SK-N-SH (cell line): ENCODE data around the gene ACACA. TPM values are rescaled to one million over a fixed set of nuclear protein-coding genes. Genes with fewer than 3 reads are reported as not detected.
"Not testable (repeated sequence)": the region's sequence is repeated elsewhere in the genome, so short reads cannot be mapped to it uniquely, and the experiment has no call there.

Experiments
- CTCF ChIA-PET: fragments of 300-600, 350-600 bp; formaldehyde crosslinking; extraction: SDS; loops from one replicate; lab custom pipeline; 2021; lab: Yijun Ruan, JAX
- POLR2A ChIA-PET: fragments of 350-600 bp; sonication (Branson Sonifier 250); formaldehyde crosslinking; extraction: SDS; loops from one replicate; lab custom pipeline; 2020; ENCODE audit warnings: antibody characterized with exemption, inconsistent platforms; lab: Yijun Ruan, JAX
- DNase-seq: peaks from one replicate; pipeline ENCODE4 v3.0.0; 2012
- H2AFZ ChIP-seq: fragments of 200-600 bp; sonication (generic); 2 replicates; pipeline ENCODE4 v1.8.1; 2016; ENCODE audit warnings: antibody characterized with exemption, mild to moderate bottlenecking, low read depth
- H3F3A ChIP-seq: fragments of 200-600 bp; sonication (generic); replicated peaks from 2 replicates; pipeline ENCODE3; 2016; ENCODE audit warnings: antibody characterized with exemption, mild to moderate bottlenecking; ENCODE audit not compliant: insufficient read depth
- H3K27ac ChIP-seq, 2 experiments: fragments of 200-500 bp in 1 of 2; fragments of 200-600 bp in 1 of 2; sonication (Bioruptor generic) in 1 of 2; sonication (generic), shearing (Covaris generic) in 1 of 2; 2 replicates each; pipeline versions ENCODE4 v1.5.1 to v1.6.1; 2014 to 2016; ENCODE audit warnings: low read depth in 2 of 2, inconsistent platforms in 1 of 2, low read length in 1 of 2, mild to moderate bottlenecking in 1 of 2, mixed read lengths in 1 of 2
- H3K27me3 ChIP-seq: fragments of 200-600 bp; sonication (generic), shearing (Covaris generic); 2 replicates; pipeline ENCODE4 v1.6.1; 2016; ENCODE audit warnings: mixed run types; ENCODE audit not compliant: insufficient read depth
- H3K36me3 ChIP-seq, 2 experiments: fragments of 200-500 bp in 1 of 2; fragments of 200-600 bp in 1 of 2; sonication (Bioruptor generic) in 1 of 2; sonication (generic) in 1 of 2; replicated peaks in 1 of 2; 2 replicates each; pipeline versions ENCODE3 to v1.5.1; 2014 to 2016; ENCODE audit warnings: low read length in 1 of 2, mild to moderate bottlenecking in 1 of 2; ENCODE audit not compliant: insufficient read depth in 2 of 2, control insufficient read depth in 1 of 2
- H3K4me1 ChIP-seq, 2 experiments: fragments of 200-500 bp in 1 of 2; fragments of 200-600 bp in 1 of 2; sonication (Bioruptor generic) in 1 of 2; sonication (generic), shearing (Covaris generic) in 1 of 2; 2 replicates each; pipeline versions ENCODE4 v1.5.1 to v1.6.1; 2014 to 2016; ENCODE audit warnings: low read depth in 1 of 2, low read length in 1 of 2, mixed run types in 1 of 2; ENCODE audit not compliant: insufficient read depth in 2 of 2, control insufficient read depth in 1 of 2
- H3K4me2 ChIP-seq: fragments of 200-600 bp; sonication (generic), shearing (Covaris generic); 2 replicates; pipeline ENCODE4 v1.6.1; 2017; ENCODE audit warnings: mixed run types
- H3K4me3 ChIP-seq, 2 experiments: fragments of 200-500 bp in 1 of 2; fragments of 200-600 bp in 1 of 2; sonication (Bioruptor generic) in 1 of 2; sonication (generic), shearing (Covaris generic) in 1 of 2; 2 replicates each; pipeline versions ENCODE4 v1.5.1 to v1.8.1; 2014 to 2016; ENCODE audit warnings: low read depth in 2 of 2, inconsistent platforms in 1 of 2, low read length in 1 of 2, mild to moderate bottlenecking in 1 of 2, mixed read lengths in 1 of 2, moderate library complexity in 1 of 2
- H3K79me2 ChIP-seq: fragments of 200-600 bp; sonication (generic); 2 replicates; pipeline ENCODE4 v1.8.1; 2017; ENCODE audit warnings: mild to moderate bottlenecking; ENCODE audit not compliant: insufficient read depth
- H3K9ac ChIP-seq: fragments of 200-600 bp; sonication (generic); 2 replicates; pipeline ENCODE4 v1.6.1; 2017; ENCODE audit warnings: mixed run types
- H3K9me2 ChIP-seq: fragments of 200-600 bp; sonication (generic); 2 replicates; pipeline ENCODE4 v1.6.1; 2017; ENCODE audit warnings: mixed run types
- H3K9me3 ChIP-seq: fragments of 200-600 bp; sonication (generic); 2 replicates; pipeline ENCODE4 v1.6.1; 2017; ENCODE audit warnings: mixed run types, mild to moderate bottlenecking, moderate library complexity
- H4K20me1 ChIP-seq: fragments of 200-600 bp; sonication (generic); 2 replicates; pipeline ENCODE4 v1.6.1; 2017; ENCODE audit warnings: mild to moderate bottlenecking, mixed run types; ENCODE audit not compliant: insufficient read depth
- FOSL2 ChIP-seq: IDR thresholded peaks from 2 replicates; pipeline ENCODE4 v1.4.0; 2012; ENCODE audit warnings: low read depth, mild to moderate bottlenecking, moderate library complexity, borderline replicate concordance
- FOXJ3 ChIP-seq: sonication (generic); formaldehyde crosslinking; IDR thresholded peaks from 2 replicates; pipeline ENCODE4 v1.5.1; 2020; ENCODE audit warnings: mild to moderate bottlenecking, missing genetic modification reagents
- JUND ChIP-seq: IDR thresholded peaks from 2 replicates; pipeline ENCODE4 v1.4.0; 2012
- MEF2A ChIP-seq: IDR thresholded peaks from 2 replicates; pipeline ENCODE4 v1.4.0; 2012; ENCODE audit warnings: low read depth, borderline replicate concordance
- RFX5 ChIP-seq: IDR thresholded peaks from 2 replicates; pipeline ENCODE4 v1.6.1; 2012; ENCODE audit warnings: mild to moderate bottlenecking, improper control_type of control experiment, low read length
- RXRA ChIP-seq: IDR thresholded peaks from 2 replicates; pipeline ENCODE4 v1.4.0; 2012; ENCODE audit warnings: low read depth, mild to moderate bottlenecking, borderline replicate concordance
- WGBS: methylation state at CpG from one replicate; pipeline ENCODE4 v1.1.6; 2017; ENCODE audit warnings: low lambda C conversion rate; 5-methylcytosine and 5-hydroxymethylcytosine counted together
- polyA plus RNA-seq, 3 experiments: library from polyadenylated mRNA; depleted of rRNA; stranded (reverse); fragments of >200 nt; gene quantifications; 2 replicates each; pipeline ENCODE4 v1.2.3, GENCODE V29; 2012
- TF ChIP-seq, protein P1 (sequence below): IDR thresholded peaks from 2 replicates; pipeline ENCODE4; 2012
- TF ChIP-seq, protein P2 (sequence below): IDR thresholded peaks from 2 replicates; pipeline ENCODE4 v1.4.0; 2012; ENCODE audit warnings: low read depth
- TF ChIP-seq, protein P3 (sequence below): fragments of 150-350 bp; IDR thresholded peaks from 2 replicates; pipeline ENCODE4 v1.6.1; 2017; ENCODE audit warnings: antibody characterized with exemption, low read length, low read depth, borderline replicate concordance
- TF ChIP-seq, protein P4 (sequence below): IDR thresholded peaks from 2 replicates; pipeline ENCODE4 v1.4.0; 2012; ENCODE audit warnings: low read depth, borderline replicate concordance

ACACA gene
- polyA plus RNA-seq, 1 of the 3 experiments (the other 2 are of a cell fraction) = 27.2 TPM

DNA sequence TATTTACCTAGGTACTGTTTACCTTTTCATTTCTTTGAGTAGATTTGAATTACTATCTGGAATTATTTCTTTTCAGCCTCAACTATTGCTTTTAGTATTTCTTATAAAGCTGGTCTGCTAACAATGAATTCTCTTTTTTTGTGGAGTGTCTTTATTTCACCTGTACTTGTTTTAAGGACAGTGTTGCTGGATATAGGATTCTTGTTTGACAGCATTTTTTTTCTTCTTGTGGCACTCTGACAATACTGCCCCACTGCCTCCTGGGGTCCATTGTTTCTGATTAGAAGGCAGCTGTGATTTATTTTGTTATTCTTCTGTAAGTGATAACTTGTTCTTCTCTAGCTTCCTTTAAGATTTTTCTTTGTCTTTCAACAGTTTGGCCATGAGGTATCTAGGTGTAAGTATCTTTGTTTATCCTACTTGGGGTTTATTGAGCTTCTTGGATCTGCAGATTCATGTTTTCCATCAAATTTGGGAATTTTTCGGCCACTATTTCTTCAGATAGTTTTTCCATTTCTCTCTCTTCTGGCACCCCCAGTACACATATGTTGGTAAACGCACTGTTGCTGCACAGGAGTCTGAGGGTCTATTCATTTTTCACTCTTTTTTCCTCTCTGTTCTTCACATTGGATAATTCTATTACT, 327.4 kb downstream of the ACACA start:
- POLR2A ChIA-PET = no interaction called here
- Histone ChIP-seq H3K9me3 (no peaks in the 10 kb centered on the region), H3K27ac (no peak overlapping the region), H3K9me2 (no peaks in the 10 kb centered on the region), H3K9ac (no peak overlapping the region), H3F3A (no peaks in the 10 kb centered on the region), H3K27me3 (no peaks in the 10 kb centered on the region), H3K79me2 (no peaks in the 10 kb centered on the region), H3K4me1 (no peaks in the 10 kb centered on the region), H3K4me3 (no peak overlapping the region), H3K36me3 (peaks cover 0 to under 1% of the 10 kb centered on the region in 2 experiments), H4K20me1 (no peaks in the 10 kb centered on the region), H2AFZ (no peak overlapping the region), H3K4me2 (no peak overlapping the region)
- no peak for DNase-seq
- no peak for TF ChIP-seq FOSL2
- no peak for TF ChIP-seq FOXJ3 (CRISPR knock-in tag)
- TF ChIP-seq, protein P1, sequence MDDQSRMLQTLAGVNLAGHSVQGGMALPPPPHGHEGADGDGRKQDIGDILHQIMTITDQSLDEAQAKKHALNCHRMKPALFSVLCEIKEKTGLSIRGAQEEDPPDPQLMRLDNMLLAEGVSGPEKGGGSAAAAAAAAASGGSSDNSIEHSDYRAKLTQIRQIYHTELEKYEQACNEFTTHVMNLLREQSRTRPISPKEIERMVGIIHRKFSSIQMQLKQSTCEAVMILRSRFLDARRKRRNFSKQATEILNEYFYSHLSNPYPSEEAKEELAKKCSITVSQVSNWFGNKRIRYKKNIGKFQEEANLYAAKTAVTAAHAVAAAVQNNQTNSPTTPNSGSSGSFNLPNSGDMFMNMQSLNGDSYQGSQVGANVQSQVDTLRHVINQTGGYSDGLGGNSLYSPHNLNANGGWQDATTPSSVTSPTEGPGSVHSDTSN = no peak
- no peak for TF ChIP-seq RFX5
- no peak for TF ChIP-seq JUND
- TF ChIP-seq, protein P2, sequence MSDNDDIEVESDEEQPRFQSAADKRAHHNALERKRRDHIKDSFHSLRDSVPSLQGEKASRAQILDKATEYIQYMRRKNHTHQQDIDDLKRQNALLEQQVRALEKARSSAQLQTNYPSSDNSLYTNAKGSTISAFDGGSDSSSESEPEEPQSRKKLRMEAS = no peak
- no peak for TF ChIP-seq RXRA
- TF ChIP-seq, protein P3, sequence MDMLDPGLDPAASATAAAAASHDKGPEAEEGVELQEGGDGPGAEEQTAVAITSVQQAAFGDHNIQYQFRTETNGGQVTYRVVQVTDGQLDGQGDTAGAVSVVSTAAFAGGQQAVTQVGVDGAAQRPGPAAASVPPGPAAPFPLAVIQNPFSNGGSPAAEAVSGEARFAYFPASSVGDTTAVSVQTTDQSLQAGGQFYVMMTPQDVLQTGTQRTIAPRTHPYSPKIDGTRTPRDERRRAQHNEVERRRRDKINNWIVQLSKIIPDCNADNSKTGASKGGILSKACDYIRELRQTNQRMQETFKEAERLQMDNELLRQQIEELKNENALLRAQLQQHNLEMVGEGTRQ = no peak
- no peak for TF ChIP-seq MEF2A
- TF ChIP-seq, protein P4, sequence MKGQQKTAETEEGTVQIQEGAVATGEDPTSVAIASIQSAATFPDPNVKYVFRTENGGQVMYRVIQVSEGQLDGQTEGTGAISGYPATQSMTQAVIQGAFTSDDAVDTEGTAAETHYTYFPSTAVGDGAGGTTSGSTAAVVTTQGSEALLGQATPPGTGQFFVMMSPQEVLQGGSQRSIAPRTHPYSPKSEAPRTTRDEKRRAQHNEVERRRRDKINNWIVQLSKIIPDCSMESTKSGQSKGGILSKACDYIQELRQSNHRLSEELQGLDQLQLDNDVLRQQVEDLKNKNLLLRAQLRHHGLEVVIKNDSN = no peak
- CTCF ChIA-PET = interaction anchor here (0.7 to 0.9 kb wide), 3 partner anchors 17 to 95 kb away, joined by 3 to 4 read pairs (median 3); no protein-coding TSS in a partner anchor
- 81% methylated on average over 2 of the region's 2 CpGs for WGBS

DNA sequence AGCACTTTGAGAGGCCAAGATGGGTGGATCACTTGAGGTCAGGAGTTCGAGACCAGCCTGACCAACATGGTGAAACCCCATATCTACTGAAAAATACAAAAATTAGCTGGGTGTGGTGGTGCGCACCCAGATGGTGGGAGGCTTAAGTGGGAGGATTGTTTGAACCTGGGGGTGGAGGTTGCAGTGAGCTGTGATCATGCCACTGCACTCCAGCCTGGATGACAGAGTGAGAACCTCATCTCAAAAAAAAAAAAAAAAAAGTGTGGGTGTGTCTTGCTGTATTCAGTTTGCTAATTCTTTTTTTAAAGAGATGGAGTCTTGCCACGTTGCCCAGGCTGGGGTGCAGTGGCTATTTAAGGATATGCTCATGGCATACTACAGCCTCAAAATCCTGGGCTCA, 333.2 kb downstream of the ACACA start:
- H3K9ac ChIP-seq, POLR2A ChIA-PET, H3F3A ChIP-seq, DNase-seq, H3K9me3 ChIP-seq, H3K4me3 ChIP-seq, H2AFZ ChIP-seq, H3K4me2 ChIP-seq, H4K20me1 ChIP-seq, H3K79me2 ChIP-seq, H3K9me2 ChIP-seq, H3K27ac ChIP-seq, H3K4me1 ChIP-seq, H3K27me3 ChIP-seq, H3K36me3 ChIP-seq: not testable (repeated sequence)
- CTCF ChIA-PET = interaction anchor here (1.8 kb wide), 1 partner anchor 16 kb away, joined by 4 read pairs; no protein-coding TSS in a partner anchor
- 74% methylated on average over 3 of the region's 3 CpGs for WGBS
